Sciatic nerve (tissue), 2 donors: Measurements from ENCODE around the gene POLR3F. TPM values are rescaled to one million over a fixed set of nuclear protein-coding genes. Genes with fewer than 3 reads are reported as not detected.

ENCODE experiments used
- ATAC-seq: fragments of 200-7000 bp; cut with Tn5 transposase; one replicate; pipeline ENCODE4 v1.9.1; 2020; ENCODE audit warnings: mild to moderate bottlenecking, moderate library complexity
- DNase-seq: peaks from one replicate; pipeline ENCODE4 v3.0.0-alpha.2; 2020; ENCODE audit warnings: low spot score
- intact Hi-C: fragments of 100-400 bp; cut with DNase I; formaldehyde crosslinking; loops from one replicate; pipeline ENCODE4 v1.14.2; 2022
- total RNA-seq: library from RNA; stranded (reverse); fragmentation: NEBNext Ultra II Directional; extraction: Animal tissue kit (Norgen Biotek cat#: 25700); gene quantifications from one replicate; pipeline ENCODE4 v1.2.1, GENCODE V29; 2021
- donor health status: DM: no; HTN: no; CAD: no.
- donor health status: DM: no; HTN: no; CAD: no.

POLR3F gene, protein sequence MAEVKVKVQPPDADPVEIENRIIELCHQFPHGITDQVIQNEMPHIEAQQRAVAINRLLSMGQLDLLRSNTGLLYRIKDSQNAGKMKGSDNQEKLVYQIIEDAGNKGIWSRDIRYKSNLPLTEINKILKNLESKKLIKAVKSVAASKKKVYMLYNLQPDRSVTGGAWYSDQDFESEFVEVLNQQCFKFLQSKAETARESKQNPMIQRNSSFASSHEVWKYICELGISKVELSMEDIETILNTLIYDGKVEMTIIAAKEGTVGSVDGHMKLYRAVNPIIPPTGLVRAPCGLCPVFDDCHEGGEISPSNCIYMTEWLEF
- 7.7 TPM for total RNA-seq

- intact Hi-C loops: no loop called here
- DNase-seq (peak; percentile 96), ATAC-seq (peak; percentile 100)
Measured at GRCh38 chr20:18466894-18467730, at the start of gene POLR3F, which contains the start of gene DZANK1. Gene POLR3F (plus strand): TSS chr20:18467390. CDS start chr20:18467507, 117 bp downstream. Gene DZANK1 (minus strand): TSS chr20:18467030. CDS start chr20:18465358, 1,672 bp downstream.

- ATAC-seq: no peak
- intact Hi-C loops: no loop called here
Measured at GRCh38 chr20:18421608-18422007, 45.6 kb upstream of the POLR3F start.

GRCh38 chr20:18427214-18427613 lies 40.0 kb upstream of the POLR3F start:
- intact Hi-C loops: no loop called here
- DNase-seq (no peak), ATAC-seq (no peak)

More at GRCh38 chr20:18421608-18422007, 45.6 kb upstream of the POLR3F start:
- no peak for DNase-seq

DNA sequence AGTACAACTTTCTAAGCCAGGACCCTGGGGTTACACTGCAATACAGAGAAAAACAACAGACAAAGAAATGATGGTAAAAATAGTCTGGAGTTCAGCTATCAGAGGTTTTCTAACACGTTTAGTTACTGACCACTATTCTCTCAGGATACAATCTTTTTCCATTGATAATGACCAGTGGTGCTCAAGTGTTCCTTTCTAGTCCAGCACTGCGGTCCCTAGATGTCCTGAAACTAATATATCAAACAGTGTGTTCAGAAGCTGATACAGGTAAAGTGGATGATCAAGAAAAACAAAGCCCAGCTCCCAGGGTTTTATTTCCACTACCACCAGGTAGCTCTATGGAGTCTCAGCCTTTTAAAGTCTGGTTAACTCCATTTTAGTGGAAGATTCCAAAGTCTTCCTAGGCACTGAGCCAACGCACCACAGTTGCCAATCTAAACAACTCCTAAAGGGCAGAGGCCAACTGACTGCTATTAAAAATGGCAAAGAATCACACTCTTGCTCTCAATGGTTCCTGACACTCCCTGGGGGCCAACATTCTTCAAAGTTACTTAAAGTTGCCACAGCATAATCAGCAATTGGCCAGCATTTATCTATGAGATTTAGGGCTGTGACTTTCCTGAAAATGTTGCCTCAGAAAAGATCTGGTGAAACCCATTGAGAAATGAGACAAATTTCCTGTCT lies 38.6 kb upstream of the POLR3F start:
- DNase-seq (peak; percentile 68), ATAC-seq (peak; percentile 55)
- intact Hi-C loops: no loop called here

- intact Hi-C loops: no loop called here
Measured at GRCh38 chr20:18430172-18430826, 36.9 kb upstream of the POLR3F start.

DNA sequence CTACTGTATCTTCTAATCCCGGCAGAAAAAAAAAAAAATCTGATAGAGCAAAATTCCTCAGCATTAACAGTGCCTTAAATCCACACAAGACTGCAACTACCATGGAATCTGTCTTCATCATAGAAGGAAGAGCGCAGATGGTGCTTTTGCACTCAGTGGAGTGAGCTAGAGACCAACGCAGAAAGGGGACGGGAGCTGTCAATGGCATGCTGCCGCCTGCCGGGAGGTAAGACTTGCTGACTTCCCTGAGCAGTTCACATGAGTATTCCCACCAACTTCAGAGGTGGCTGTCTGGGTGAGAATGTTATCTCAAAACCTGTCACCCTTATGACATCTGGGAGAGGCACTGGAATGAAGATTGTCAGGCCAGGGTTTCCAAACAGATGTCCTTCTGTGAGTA lies 36.0 kb upstream of the POLR3F start:
- ATAC-seq (no peak), DNase-seq (no peak)
- intact Hi-C loops: no loop called here

More at GRCh38 chr20:18430172-18430826, 36.9 kb upstream of the POLR3F start:
- no peak for DNase-seq
- no peak for ATAC-seq

DNA sequence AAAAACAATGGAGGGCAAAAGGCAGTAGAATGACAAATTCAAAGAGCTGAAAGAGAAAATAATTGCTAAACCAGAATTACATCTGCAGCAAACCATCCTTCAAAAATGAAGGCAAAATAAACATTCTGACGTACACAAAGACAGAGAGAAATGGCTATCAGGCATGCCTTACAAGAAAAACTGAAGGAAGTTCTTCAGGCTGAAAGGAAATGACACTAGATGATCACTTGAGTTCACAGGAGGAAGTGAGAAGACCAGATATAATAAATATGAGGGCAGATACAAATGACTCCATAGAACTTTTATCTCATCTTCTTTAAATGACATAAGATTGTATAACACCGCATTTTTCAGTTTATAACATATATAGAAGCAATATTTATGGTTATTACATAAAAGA lies 30.3 kb upstream of the POLR3F start:
- no peak for ATAC-seq
- DNase-seq: no peak
- intact Hi-C loops: no loop called here

GRCh38 chr20:18440403-18440802 lies 26.8 kb upstream of the POLR3F start:
- no peak for DNase-seq
- ATAC-seq: no peak
- intact Hi-C loops: no loop called here

DNA sequence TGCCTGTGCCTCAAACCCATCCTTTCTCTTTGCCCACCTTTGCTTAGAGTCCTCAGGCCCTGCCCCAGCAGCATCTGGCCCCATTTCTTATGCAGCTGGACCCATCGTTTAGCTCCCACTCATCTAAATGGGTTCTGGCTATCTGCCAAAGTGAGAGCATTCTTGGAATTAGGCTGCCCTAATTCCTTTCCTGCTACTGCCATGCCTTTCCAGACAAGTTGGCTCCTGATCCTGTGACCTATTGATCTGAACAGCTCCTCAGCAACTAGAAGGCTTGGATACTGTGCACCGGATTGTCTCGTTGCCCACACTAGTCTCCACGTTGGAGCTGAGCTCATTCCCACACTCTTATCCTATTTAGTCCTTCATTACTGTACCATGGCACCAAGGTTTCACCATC lies 23.3 kb upstream of the POLR3F start:
- intact Hi-C loops: no loop called here
- no peak for ATAC-seq

GRCh38 chr20:18456600-18456999 lies 10.6 kb upstream of the POLR3F start:
- no peak for DNase-seq
- no peak for ATAC-seq
- intact Hi-C loops: no loop called here

More for the DNA sequence above, 23.3 kb upstream of the POLR3F start:
- no peak for DNase-seq

GRCh38 chr20:18465536-18466200 lies 1.5 kb upstream of the POLR3F start:
- intact Hi-C loops: no loop called here
- DNase-seq: no peak

DNA sequence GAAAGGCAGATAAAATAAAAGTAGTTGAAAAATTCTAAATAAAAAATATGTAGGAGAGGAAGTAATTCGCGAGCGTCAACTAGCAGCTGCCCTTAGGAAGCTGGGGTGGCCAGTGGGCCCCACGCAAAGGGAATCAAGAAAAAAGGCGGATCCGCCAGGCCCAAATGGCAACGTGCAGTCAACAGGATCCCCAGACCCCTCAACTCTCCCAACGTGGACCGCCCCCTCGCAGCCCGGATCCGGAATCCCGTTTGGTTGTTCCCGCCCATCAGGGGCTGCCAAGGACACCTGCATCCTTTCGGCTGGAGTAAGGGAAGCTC lies 656 bp upstream of the POLR3F start:
- intact Hi-C loops: no loop called here
- DNase-seq (no peak), ATAC-seq (peak; percentile 79)

More at GRCh38 chr20:18465536-18466200, 1.5 kb upstream of the POLR3F start:
- ATAC-seq: no peak

DNA sequence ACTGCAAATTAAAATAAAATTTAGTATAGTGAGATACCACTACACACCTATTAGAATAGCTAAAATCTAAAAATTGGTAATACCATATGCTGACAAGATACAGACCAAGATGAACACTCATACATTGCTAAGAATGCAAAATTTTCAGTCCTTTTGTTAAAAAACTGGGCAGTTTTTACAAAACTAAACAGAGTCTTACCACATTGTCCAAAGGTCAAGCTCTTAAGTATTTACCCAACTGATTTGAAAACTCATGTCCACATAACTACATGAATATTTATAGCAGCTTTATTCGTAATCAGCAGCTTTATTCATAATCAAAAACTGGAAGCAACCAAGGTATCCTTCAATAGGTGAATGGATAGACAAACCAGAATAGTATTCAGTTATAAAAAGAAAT lies 10.0 kb downstream of the POLR3F start:
- no peak for ATAC-seq
- DNase-seq: no peak
- intact Hi-C loops: no loop called here

DNA sequence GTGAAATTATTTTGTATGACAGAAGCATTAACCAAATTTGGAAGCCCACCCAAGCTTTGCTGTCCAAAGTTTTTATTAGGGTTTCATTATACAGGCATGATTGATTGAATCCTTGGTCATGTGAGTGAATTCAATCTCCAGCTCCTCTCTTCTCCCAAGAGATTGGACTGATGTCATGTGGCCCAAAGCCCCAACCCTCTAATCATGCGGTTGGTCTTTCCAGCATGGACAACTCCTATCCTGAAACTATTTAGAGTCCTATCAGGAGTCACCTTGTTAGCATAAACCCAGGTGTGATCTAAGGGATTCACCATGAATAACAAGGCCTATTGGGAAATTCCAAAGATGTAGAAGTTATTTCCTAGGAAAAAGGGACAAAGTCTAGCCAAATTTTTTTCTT lies 10.6 kb downstream of the POLR3F start:
- intact Hi-C loops: no loop called here
- ATAC-seq: no peak
- DNase-seq: no peak

DNA sequence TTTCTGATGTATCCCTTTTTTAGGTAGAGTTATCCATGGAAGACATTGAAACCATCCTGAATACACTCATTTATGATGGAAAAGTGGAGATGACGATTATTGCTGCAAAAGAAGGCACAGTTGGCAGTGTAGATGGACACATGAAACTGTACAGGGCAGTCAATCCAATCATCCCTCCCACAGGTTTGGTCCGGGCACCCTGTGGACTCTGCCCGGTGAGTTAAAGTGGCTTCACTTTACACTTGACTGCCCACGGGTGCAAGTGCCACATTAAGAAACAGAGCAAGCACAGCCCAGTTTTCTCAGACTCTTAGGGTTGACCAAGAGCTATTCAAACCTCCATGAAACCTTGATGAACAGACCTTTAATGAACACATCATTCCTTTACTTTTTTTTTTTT lies 14.4 kb downstream of the POLR3F start:
- intact Hi-C loops: no loop called here
- ATAC-seq (no peak), DNase-seq (no peak)

DNA sequence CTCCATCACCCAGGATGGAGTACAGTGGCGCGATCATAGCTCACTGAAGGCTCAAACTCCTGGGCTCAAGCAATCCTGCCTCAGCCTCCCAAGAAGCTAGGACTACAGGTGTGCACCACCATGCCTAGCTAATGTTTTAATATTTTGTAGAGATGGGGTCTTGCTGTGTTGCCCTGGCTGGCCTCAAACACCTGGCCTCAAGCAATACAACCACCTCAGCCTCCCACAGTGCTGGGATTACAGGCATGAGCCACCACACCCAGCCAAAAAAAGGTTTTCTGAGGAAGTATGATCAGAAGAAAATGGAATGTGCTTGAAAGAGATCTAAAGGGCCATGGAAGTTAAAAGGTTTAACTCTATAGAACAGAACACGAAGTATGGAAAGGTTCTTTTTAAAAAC lies 21.1 kb downstream of the POLR3F start:
- DNase-seq: no peak
- intact Hi-C loops: no loop called here
- no peak for ATAC-seq

DNA sequence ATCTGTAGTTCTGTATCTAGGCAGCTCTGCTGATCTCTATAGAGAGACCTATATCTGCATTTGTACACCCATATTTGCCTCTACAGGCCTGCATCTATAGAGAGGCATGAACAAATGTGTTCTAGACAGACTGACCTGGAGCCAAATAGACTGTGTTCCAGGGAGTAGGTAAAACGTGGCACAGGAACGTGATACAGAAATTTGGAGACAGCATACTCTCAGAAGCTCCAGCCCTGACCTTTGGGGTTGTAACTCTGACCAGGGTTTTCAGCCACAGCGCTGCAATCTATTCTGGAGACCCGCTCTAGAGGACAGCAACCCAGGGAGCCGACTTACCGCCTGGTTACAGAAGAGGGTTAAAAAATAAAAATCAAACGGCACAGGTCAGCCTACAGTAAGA lies 28.9 kb downstream of the POLR3F start:
- intact Hi-C loops: no loop called here
- no peak for ATAC-seq
- no peak for DNase-seq

- intact Hi-C loops: no loop called here
- peak; percentile 99 for ATAC-seq
- DNase-seq: peak; percentile 90
Measured at GRCh38 chr20:18496740-18497592, 29.8 kb downstream of the POLR3F start, which contains the start of gene RBBP9. Gene RBBP9 (minus strand): TSS chr20:18497225. CDS start chr20:18497167, 58 bp downstream.
